ENCODE measurements around the gene IL13RA1.
"Not testable (repeated sequence)": the region's sequence is repeated elsewhere in the genome, so short reads cannot be mapped to it uniquely, and the experiment has no call there.

IL13RA1 gene

DNA sequence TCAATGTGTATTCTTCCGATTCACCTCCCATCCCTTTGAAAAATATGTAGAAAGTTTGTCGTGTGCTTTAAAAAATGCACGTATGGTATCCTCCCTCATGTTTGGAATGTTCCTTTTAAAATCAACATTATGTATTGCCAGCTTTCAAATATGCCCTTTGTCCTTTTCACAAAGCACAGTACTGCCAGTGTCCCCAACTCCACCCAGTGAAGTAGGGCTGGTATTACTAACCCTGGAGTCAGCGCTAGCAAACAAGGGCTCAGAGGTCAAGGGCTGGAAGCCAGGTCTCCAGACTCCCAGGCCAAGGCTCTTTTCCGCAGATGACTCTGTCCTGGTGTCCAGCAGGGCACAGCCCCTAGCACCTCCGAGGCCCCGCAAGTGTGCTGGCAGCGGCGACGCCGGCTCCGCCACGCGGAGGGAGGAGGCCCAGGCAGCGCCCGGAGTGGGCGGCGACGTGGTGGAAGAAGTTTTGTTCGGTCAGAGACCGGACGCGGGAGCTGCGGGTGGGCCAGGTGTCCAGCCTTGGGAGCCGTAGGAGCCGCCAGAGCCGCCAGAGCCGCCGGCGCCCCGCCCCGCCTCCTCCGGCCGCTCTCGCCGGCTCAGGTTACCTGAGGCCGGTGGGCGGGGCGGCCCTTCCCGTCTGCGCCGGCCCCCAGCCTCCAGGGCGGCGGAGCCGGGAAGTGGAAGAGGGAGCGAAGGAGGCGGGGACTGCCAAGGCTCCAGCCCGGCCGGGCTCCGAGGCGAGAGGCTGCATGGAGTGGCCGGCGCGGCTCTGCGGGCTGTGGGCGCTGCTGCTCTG is at the start of gene IL13RA1:
Gene IL13RA1, plus strand, starts transcription at position 720 of the 799 bp plus-strand sequence. Its CDS starts 33 bp downstream, at position 753.
- peak; percentile 24 for DNase-seq

DNA sequence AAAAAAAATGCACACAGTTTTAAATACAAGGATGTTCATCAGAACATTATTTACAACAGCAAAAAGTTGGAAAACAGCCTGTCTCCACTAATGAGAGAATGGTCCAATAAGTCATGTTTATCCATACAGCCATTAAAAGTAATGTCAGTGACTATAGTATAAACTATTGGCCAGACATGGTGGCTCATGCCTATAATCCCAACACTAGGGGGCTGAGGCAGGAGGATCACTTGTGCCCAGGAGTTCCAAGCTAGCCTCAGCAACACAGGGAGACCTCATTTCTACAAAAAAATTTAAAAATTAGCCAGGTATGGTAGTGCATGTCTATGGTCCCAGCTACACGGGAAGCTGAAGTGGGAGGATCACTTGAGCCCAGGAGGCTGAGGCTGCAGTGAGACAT is 48.1 kb upstream of the IL13RA1 start:
- DNase-seq: no peak

DNA sequence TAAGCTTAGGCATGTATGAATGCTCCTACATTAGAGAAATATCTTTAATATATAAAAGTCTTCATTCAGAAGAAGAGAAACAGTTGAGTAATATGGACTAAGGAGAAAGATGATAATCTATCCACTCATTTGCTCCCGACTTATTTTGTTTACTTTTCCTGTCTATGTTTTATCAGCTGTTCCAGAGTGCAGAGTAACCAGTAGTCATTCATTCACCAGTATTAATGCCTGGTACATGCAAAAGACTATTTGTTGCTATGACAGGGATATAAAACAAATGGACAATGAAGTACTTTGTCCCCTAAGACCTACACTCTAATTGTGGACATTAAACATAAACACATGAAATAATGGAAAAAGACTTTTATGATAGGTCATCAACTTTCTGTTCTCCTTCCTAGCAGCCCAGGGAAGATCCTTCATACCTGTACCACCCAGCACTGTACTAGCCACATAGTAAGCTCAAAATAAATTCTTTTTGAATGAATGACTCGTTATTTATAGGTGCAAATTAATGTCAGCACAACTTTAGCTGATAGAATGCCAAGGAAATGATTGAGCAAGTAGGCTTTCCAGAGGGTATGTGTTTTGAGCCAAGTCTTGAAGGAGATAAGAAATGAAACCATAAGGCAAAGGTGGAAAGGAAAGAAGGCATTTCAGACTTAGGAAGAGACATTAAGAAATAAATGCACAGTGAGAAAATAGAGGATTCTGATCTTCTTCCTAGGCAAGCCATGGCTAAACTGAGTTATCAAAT is 45.0 kb upstream of the IL13RA1 start:
- DNase-seq: no peak

DNA sequence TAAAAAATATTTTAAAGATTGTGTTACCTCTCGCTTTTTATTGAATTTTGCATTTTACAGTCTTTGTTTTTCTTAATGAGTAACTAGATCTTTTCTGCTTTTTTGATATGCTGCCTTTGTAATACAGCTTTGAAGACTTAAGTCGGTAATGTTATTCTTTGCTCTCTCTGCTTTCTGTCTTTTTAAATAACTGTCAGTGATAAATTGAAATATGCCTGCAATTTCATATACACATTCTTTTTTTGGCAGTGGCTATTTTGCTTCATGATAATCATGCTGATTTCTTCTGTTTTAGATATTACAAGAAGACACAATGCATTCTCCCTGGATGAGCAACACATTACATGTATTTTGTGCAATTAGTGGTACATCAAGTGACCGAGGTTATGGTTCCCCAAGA is 42.0 kb upstream of the IL13RA1 start:
- no peak for DNase-seq

DNA sequence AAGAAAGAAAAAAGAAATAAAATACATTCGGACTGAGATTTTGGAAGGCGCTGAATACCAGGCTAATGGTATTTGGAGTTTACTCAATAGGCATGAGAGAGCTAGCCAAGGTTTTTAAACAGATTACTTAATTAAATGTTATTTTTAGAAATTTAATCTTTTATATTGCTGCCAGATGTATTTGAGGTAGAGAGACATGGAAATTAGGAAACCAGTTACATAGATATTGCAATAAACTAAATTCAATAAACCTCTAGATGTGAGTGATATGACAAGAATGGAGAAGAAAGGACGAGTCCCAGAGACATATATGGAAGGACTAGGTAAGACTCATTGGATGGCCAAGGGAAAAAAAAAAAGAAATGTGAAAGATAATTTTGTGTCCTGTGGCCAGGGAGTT is 38.5 kb upstream of the IL13RA1 start:
- DNase-seq: no peak

DNA sequence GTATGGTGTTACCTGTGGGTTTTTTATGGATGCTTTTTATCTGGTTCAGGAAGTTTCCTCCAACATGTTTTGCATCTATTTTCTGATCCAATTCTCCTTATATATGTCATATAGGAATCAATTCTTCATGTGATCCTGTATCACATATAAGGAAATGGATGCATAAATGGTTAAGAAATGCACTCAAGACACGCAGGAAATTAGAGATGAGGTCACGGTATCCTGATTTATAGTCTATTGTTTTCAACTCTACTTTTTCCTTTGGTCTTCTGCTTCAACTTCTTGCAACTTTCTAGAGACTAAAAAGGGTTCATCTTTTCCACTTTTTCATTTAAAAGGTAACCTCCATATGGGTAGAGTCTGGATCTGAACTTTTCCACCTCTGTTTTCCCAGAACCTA is 33.6 kb upstream of the IL13RA1 start:
- DNase-seq: no peak

DNA sequence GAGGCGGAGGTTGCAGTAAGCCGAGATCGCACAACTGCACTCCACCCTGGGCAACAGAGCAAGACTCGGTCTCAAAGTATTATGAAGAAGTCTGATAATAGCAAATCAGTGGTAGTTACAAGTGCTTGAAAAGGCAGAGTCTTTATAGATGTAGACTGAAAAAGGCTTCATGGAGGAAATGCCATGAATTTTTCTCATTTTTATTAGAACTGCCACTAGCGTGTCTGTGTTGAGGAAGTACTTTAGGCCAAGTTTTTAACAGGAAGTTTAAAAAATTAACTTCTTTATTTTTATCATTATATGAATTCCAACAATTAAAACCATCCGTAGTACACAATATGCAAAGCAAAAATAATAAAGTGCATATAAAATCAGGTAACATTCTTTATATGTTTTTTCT is 32.8 kb upstream of the IL13RA1 start:
- no peak for DNase-seq

DNA sequence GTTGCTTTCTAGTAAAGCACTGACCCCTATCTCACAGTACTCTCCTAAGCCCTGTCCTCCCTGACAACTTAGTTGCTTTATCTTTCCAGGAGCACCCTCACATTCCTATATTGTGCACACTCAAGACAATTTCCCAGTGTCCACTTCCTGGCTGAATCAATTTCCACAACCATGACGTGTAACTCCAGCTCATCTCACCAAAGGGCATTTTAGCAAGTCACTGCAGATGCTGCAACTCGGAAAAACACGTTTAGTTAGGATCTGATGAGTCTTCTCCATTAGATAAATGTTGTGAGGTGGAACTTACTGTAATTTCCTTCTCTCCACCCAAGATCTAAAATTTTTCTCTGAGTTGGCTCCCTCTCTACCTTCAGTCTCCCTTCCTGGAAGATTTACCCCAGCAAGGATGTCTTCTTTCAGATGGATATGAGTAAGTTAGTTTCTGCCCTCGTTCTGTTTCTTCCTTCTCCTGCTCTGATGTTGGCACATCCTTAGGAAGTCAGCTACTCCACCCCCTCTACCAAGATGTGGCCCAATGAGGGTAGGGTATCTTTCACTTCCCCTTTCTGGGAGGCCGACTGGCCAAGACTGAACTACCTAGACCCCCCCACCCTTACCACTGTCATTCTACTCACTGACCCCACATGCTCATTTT is 28.8 kb upstream of the IL13RA1 start:
- no peak for DNase-seq

DNA sequence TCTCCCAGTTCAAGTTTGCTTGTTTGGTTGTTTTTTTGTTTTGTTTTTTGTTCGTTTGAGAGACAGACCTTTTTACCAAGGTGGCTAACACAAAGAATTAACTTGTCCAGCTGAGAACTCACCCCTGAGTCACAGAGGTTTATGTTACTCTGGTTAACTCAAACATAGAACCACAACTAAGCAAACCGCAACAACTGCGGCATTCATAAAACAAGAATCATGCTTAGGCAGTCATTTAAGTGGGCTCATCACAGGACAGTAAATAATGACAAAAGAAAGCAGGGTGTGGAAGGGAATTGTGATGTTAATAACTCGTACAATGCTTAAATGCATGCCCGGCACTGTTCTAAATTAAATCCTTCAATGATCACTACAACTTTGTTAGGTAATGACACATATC is 24.7 kb upstream of the IL13RA1 start:
- DNase-seq: no peak

DNA sequence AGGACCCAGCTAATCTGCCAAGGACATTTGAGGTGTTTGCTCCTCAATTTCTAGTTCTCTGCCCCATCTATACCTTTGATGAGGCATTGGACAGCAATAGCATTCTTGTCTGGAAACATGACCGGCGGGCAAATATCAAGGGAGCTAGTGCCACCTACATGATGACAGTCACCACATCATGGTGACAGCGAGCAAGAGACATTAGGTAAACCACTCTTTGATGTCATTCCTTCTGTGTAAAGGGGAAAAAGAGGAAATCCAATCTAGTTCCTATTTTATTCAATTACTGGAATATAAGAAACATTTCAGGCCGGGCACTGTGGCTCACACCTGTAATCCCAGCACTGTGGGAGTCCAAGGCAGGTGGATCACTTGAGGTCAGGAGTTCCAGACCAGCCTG is 20.7 kb upstream of the IL13RA1 start:
- no peak for DNase-seq

DNA sequence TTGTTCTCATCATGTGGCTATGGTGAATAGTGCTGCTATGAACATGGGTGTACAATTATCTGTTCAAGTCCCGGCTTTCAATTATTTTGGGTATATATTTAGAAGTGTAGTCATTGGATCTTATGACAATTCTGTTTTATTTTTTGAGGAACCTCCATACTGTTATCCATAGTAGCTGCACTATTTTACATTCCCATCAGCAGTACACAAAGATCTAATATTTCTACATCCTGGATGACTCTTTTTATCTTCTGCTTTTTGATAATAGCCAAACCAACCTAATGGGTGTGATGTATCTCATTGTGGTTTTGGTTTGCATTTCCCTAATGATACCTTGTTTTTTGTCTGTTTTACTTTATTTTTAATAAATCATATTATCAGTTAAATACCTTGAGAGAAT is 12.9 kb upstream of the IL13RA1 start:
- DNase-seq: no peak

DNA sequence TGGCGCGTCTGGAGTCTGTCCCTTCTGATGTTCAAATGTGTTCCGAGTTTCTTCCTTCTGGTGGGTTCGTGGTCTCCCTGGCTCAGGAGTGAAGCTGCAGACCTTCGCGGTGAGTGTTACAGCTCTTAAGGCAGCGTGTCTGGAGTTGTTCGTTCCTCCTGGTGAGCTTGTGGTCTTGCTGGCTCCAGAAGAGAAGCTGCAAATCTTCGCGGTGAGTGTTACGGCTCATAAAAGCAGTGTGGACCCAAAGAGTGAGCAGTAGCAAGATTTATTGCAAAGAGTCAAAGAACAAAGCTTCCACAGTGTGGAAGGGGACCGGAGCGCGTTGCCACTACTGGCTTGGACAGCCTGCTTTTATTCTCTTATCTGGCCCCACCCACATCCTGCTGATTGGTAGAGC is 11.5 kb upstream of the IL13RA1 start:
- not testable (repeated sequence) for DNase-seq

DNA sequence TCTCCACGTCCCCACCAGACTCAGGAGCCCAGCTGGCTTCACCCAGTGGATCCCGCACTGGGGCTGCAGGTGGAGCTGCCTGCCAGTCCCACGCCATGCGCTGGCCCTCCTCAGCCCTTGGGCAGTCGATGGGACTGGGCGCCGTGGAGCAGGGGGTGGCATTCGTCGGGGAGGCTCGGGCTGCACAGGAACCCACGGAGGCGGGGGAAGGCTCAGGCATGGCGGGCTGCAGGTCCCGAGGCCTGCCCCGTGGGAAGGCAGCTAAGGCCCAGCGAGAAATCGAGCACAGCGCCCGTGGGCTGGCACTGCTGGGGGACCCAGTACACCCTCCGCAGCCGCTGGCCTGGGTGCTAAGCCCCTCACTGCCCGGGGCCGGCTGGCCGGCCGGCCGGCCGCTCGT is 10.6 kb upstream of the IL13RA1 start:
- DNase-seq: not testable (repeated sequence)

DNA sequence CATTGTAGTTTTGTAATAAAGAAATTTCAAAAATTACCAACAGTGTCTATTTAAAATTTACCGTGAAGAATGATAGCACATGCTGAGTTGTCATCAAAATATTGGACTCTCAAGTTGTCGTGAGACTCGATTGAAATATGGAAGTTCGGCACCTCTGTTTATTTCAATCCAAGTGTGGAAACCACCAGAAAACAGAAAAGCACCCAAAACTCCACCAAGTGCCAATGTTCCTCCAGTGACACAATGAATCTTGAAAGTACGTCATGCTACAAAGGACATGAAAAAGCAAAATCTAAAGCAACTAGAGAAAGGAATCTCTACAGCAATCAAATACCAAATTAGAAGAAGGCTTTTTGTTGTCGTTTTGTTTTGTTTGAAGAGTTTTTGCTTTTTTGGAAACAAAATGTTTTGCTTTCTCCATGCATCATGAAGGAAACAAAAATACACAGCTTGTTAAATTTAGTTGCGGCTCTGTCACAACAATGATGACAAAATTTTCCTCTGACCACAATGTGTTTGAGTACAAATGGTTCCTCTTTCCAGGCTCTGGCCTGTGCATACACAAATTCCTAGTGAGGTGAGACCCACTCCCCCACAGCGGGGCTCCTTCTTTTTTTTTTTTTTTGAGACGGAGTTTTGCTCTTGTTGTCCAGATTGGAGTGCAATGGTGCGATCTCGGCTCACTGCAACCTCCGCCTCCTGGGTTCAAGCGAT is 9.6 kb upstream of the IL13RA1 start:
- DNase-seq: no peak

DNA sequence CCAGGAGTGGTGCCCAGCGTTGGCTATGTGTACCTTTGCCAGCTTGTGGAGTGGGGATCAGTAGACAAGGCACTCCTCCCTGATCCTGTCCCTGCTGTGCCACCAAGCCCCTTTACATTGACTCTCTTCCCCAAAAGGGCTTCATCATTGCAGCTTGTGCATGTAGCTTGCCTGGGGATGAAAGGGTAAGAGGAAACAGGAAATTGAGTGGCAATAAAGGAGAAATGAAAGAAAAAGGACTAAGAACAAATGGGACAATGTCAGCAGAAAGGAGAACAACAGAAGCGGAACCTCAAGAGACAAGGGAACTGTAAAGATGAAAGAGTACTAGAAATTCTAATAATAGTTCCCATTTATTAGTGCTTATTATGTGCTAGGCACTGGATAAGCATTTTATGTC is 8.7 kb upstream of the IL13RA1 start:
- no peak for DNase-seq

DNA sequence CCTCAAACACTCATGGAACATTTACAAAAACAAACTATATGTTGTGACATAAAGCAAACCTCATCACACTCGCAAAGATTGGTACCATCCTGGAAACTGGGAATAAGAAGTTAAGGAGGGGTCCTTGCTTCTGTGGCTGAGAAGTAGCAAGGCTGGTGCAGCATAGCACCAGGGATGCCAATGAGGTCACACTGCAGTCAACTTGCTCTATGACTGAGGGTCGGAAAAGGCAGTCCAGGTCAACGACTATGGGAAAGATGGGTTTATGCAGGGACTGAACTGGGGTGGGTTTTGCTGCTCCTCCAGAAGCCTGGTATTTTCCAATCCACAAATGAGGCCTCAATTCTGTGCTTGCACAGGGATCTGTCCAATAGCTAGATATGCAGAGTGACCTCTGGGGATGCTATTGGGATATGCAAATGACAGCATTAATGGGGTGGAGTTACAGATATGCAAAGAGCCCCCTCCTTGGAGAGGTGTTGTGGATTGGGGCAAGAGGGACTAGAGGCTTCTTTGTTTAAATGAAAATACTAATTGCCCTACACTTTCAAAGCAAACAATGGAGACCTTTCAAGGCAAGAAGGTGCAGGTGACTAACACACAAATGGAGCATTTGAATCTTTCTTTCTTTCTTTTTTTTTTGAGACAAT is 7.2 kb upstream of the IL13RA1 start:
- DNase-seq: no peak

DNA sequence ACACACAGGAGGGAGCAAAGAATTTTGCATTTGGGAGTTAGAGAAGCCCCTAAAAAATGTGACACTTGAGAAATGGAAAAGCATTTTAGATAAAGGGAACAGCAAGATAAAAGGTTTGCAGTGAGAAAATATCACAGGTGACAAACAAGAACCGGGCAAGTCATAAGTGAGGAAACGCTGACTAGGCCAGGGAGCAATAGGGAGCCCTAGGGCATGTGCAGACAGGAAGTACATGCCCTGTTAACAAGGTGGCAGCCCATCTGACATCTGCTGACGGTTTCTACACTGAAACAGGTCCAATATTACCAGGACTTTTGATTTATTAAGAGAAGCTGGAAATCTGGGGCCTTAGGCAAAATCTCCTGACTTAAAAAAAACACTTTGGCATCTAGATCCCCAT is 4.0 kb upstream of the IL13RA1 start:
- DNase-seq: no peak

DNA sequence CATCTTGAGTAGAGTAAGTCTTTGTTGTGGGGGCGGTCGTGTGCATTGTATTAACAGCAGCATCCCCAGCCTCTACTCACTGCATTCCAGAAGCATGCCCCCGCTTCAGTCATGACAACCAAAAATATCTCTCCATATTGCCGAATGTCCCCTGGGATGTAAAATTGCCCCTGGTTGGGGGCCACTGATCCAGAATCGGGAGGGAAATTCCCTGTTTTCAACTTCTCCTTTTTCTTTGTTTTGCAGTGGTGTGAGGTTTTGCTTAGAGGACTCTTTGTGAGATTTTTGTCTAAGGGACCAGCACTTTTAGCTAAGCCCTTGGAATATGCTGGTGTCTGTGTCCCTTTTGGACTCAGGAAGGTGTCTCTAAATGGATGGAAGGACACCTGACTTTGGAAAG is 3.0 kb upstream of the IL13RA1 start:
- no peak for DNase-seq

DNA sequence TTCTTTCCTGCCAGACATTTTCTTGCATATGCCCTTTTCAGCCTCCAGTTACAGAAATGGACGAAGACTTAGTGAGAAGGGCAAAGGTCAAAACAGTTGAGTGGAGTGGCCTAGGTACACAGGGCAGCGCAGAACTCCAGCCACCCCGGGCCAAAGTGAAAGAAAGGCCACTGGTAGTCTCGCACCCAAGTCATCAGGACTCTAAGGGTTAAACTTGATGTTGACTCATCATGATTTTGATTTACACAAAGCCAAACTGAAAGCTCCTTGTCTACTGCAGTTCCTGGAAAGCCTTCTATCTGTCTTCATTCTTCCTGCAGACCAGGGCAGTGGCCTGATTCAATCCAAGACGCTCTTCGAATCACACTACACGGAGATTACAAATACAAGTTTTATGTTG is 2.6 kb upstream of the IL13RA1 start:
- DNase-seq: no peak

DNA sequence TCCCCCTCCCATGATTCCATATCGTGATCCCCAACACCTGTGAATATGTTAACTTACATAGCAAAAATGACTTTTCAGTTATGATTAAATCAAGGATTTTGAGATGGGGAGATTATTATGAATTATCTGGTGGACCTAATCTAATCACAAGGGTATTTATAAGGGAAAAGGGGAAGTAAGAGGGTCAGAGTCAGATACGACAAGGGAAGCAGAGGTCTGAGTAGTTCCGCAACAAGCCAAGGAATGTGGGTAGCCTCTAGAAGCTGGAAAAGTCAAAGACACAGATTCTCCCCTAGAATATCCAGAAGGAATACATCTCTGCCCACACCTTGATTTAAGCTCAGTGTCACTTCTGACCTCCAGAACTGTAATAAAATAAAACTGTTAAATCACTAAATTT is 1.0 kb upstream of the IL13RA1 start:
- DNase-seq: no peak

DNA sequence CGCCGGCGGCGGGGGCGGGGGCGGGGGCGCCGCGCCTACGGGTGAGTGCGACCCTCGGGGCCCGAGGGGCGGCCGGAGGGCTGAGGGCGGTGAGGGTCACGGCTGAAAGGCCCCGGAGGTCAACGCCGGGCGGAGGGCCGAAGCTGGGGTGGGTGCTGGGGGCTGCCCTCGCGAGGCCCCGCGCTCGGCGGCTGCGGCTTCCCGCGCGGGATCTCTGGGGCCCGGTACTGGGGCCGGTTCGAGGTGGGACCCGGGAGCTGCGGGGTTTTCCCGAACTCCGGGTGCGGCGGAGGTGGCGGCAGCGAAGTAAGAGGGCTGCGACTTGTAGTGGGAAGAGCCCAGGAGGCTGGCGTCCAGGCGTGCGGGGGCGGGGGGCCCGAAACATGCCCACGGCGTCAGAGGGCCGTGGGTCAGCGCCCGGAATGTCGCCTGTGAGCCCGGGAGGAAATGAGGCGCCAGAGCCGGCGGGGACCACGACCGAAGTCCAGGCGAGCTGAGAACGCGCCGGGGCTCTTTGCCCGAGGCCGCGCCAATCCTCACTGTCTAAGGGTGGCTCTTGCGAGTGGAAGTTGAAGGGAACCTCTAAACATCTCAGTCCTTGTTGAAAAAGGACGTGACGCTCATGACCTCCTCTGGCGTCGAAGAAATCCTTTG is 407 bp downstream of the IL13RA1 start:
- DNase-seq: no peak

DNA sequence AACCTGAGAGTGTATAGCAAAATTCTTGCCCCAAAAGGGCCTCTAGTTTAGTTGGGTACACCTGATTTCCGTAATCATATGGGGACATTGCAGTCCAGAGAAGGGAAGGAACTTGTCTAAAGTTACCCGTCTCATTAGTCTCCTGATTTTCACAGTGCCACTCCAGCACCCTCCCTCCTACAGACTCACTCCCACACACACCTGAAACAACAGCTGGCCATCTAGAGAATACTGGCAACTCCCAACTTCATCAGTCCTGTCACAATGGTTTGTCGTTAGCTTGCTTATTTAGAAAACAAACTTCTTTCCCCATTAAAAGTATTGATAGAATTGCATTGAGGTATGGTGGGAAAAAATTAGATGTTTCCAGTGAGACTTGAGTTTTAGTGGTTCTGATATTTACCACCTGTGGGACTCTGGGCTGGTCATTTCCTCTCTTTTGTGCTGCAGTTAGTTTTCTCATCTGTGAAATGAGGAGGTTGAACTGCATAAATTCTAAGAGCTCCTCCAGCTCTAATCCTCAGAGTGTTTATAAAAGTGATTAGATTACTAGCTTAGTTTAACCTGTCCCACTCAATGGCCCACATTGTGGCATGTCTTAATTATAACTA is 1.7 kb downstream of the IL13RA1 start:
- no peak for DNase-seq

Measured in NCI-H2171 treated with DMSO at 0.1 percent for 48 hours (cell line).